ENCODE results near the gene KCND3. TPM values are rescaled to one million over a fixed set of nuclear protein-coding genes. Genes with fewer than 3 reads are reported as not detected.

The KCND3 gene
- polyA plus RNA-seq, 3 donors = not detected

DNA sequence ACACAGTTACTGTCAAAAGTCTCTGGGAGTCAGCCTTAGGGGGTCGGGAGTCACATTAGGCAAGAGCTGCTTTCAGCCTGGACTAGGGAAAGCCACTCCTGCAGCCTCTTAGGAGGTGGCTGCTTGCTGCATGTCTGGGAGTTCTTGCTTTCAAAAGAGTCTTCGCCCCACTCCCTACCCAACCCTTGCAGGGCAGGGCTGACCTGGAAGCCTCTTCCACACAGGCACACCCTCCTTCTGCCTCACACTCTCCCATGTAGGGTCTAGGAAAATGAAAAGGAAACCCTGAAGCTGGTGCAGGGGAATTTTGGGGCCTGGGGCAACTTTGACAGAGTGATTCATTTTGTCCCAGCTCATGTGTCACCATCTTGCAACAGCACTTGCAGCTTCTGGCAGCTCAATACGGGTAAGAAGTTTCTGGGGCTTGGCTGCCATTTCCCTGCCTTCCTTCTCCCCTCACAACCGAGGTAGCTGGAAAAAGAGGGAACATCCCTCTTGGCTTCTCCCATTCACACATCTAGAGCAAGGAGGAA lies 37.3 kb downstream of the KCND3 start:
- peaks cover 8 to 19% (median 11%) of the 10 kb centered on the region in 3 donors for H3K27me3 Mint-ChIP-seq (ENCODE audit: low read depth in 3 of 3)
- H3K4me2 ChIP-seq (replicated peaks; ENCODE audit: extremely low read depth, low read length, poor library complexity, severe bottlenecking) = no peak overlapping the region
- H2AFZ ChIP-seq (ENCODE audit: insufficient read depth, low read depth, low read length, poor library complexity, severe bottlenecking) = no peak overlapping the region
- intact Hi-C loops (cut with micrococcal nuclease) = no loop called here
- no peaks in the 10 kb centered on the region for H3K4me1 ChIP-seq (ENCODE audit: control insufficient read depth in 1 of 2, insufficient read depth in 2 of 2, low read length in 2 of 2)
- H3K4me1 Mint-ChIP-seq = no peaks in the 10 kb centered on the region
- H3K79me2 ChIP-seq (ENCODE audit: insufficient read depth, low read length) = no peaks in the 10 kb centered on the region
- no peak overlapping the region for H3K4me3 Mint-ChIP-seq
- 40% methylated on average over 1 of the region's 4 CpGs for WGBS (ENCODE audit: insufficient coverage)
- DNase-seq = no peak
- no peak overlapping the region for H3K9ac ChIP-seq (ENCODE audit: insufficient read depth, low read length, poor library complexity, severe bottlenecking)
- H3K36me3 ChIP-seq (replicated peaks in 1 of 2; ENCODE audit: control insufficient read depth in 1 of 2, insufficient read depth in 2 of 2, low read length in 2 of 2) = no peaks in the 10 kb centered on the region
- no peak overlapping the region for H3K27ac ChIP-seq (ENCODE audit: low read depth in 1 of 2, low read length in 2 of 2)
- no peaks in the 10 kb centered on the region for H3K9me3 Mint-ChIP-seq
- H3K27ac Mint-ChIP-seq = no peak overlapping the region
- no peaks in the 10 kb centered on the region for H4K20me1 ChIP-seq (ENCODE audit: insufficient read depth, low read length)
- no peaks in the 10 kb centered on the region for H3K9me3 ChIP-seq (replicated peaks in 1 of 2; ENCODE audit: control insufficient read depth in 1 of 2, insufficient read depth in 1 of 2, low read length in 2 of 2)
- H3K36me3 Mint-ChIP-seq = no peaks in the 10 kb centered on the region
- TF ChIP-seq, protein P1, sequence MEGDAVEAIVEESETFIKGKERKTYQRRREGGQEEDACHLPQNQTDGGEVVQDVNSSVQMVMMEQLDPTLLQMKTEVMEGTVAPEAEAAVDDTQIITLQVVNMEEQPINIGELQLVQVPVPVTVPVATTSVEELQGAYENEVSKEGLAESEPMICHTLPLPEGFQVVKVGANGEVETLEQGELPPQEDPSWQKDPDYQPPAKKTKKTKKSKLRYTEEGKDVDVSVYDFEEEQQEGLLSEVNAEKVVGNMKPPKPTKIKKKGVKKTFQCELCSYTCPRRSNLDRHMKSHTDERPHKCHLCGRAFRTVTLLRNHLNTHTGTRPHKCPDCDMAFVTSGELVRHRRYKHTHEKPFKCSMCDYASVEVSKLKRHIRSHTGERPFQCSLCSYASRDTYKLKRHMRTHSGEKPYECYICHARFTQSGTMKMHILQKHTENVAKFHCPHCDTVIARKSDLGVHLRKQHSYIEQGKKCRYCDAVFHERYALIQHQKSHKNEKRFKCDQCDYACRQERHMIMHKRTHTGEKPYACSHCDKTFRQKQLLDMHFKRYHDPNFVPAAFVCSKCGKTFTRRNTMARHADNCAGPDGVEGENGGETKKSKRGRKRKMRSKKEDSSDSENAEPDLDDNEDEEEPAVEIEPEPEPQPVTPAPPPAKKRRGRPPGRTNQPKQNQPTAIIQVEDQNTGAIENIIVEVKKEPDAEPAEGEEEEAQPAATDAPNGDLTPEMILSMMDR (IDR thresholded peaks at IDR 0.05) = no peak
- H3K27me3 ChIP-seq (ENCODE audit: control insufficient read depth in 2 of 2, insufficient read depth in 2 of 2, low read length in 2 of 2) = peaks cover 0 to 4% of the 10 kb centered on the region in 2 donors
- H3K4me3 ChIP-seq (replicated peaks in 1 of 3; ENCODE audit: low read depth in 2 of 3, low read length in 3 of 3) = no peak overlapping the region

DNA sequence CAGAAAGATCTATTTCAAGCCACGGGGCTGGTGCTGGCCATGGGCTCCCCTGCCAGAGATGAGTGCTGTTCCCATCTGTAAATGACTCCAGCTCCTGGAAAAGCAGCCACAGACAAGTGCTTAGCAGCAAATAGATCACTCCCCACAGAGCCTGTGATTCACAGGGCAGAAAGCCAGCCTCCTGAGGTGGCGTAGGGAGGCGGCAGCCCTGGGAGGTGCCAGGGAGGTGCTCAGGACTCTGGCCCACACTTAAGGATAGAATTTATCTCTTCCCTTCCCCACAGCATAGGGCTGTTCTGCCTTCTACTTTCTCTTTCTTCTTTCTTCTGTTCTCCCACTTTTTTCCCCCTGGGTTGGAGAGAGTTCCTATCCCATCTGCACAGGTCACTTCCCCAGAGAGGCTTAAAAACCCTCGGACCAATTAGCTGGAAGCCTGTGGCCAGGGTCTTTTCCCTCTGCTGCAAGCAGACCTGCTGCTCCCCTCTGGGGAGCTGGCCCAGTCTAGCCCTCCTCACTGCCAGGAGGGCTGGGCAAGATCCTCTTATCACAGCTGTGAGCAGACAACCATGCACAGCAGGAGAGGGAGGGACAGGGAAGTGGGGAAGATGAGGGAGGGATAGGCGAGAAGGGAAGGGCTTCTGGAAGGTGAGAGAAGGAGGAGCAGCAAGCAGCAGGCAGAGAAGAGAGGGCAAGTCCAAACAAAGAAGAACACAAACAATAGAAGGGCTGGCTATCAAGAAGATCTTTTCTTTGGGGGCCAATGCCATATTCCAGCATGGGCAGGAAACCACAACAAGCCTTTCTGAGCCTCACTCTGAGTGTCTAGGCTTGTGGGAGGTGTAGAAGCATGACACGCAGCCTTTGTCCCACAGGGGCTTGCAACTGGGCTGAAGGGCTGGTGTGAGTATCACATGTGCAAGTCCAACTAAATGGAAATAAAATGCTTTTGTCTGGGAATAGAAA lies 41.0 kb downstream of the KCND3 start:
- no peaks in the 10 kb centered on the region for H3K9me3 Mint-ChIP-seq
- Histone ChIP-seq H3K27ac (ENCODE audit: low read depth in 1 of 2, low read length in 2 of 2) (no peak overlapping the region), H3K4me3 (replicated peaks in 1 of 3; ENCODE audit: low read depth in 2 of 3, low read length in 3 of 3) (no peak overlapping the region), H2AFZ (ENCODE audit: insufficient read depth, low read depth, low read length, poor library complexity, severe bottlenecking) (no peak overlapping the region), H3K9me3 (replicated peaks in 1 of 2; ENCODE audit: control insufficient read depth in 1 of 2, insufficient read depth in 1 of 2, low read length in 2 of 2) (no peaks in the 10 kb centered on the region), H4K20me1 (ENCODE audit: insufficient read depth, low read length) (no peaks in the 10 kb centered on the region), H3K36me3 (replicated peaks in 1 of 2; ENCODE audit: control insufficient read depth in 1 of 2, insufficient read depth in 2 of 2, low read length in 2 of 2) (no peaks in the 10 kb centered on the region), H3K79me2 (ENCODE audit: insufficient read depth, low read length) (no peaks in the 10 kb centered on the region), H3K27me3 (ENCODE audit: control insufficient read depth in 2 of 2, insufficient read depth in 2 of 2, low read length in 2 of 2) (peaks cover 0 to 4% of the 10 kb centered on the region in 2 donors), H3K9ac (ENCODE audit: insufficient read depth, low read length, poor library complexity, severe bottlenecking) (no peak overlapping the region), H3K4me2 (replicated peaks; ENCODE audit: extremely low read depth, low read length, poor library complexity, severe bottlenecking) (no peak overlapping the region), H3K4me1 (ENCODE audit: control insufficient read depth in 1 of 2, insufficient read depth in 2 of 2, low read length in 2 of 2) (no peaks in the 10 kb centered on the region)
- H3K4me1 Mint-ChIP-seq = no peaks in the 10 kb centered on the region
- H3K27me3 Mint-ChIP-seq (ENCODE audit: low read depth in 3 of 3) = peaks cover 6 to 14% (median 12%) of the 10 kb centered on the region in 3 donors
- no peak overlapping the region for H3K27ac Mint-ChIP-seq
- H3K4me3 Mint-ChIP-seq = no peak overlapping the region
- WGBS (ENCODE audit: insufficient coverage) = 30% methylated on average over 4 of the region's 6 CpGs
- TF ChIP-seq, protein P1 (IDR thresholded peaks at IDR 0.05) = no peak
- no peak for DNase-seq
- intact Hi-C loops (cut with micrococcal nuclease) = no loop called here
- H3K36me3 Mint-ChIP-seq = no peaks in the 10 kb centered on the region

All from CD14-positive monocyte (primary cell).